ENCODE data around the gene RHBDF2. TPM values are rescaled to one million over a fixed set of nuclear protein-coding genes. Genes with fewer than 3 reads are reported as not detected.

RHBDF2 gene
- total RNA-seq, 1 donor from 2014 or later = 6.5 TPM

DNA sequence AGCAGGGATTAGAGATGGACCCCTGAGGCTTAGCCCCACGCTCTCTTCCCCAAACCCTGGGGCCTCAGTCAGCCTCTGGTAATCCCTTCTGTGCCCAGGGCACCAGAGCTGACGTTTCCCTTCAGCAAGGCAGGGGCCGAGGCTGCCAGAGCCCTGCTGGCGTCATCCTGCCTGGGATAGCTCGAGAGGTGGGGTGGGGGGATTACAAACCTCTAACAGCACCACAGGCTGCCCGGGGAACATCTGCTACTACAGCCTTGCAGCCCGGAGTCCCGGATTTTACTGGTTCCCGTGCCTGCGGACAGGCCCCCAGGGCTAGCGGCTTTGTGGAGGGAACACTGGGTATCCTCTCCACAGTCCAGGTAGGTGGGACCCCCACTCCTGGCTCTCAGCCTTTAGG, 33.9 kb downstream of the RHBDF2 start, which contains the start of gene AANAT:
AANAT (plus strand) TSS at position 238 of the 400 bp plus-strand sequence. CDS start 1,144 bp downstream, outside the sequence.
- no peak for DNase-seq (ENCODE audit: low read depth)

DNA sequence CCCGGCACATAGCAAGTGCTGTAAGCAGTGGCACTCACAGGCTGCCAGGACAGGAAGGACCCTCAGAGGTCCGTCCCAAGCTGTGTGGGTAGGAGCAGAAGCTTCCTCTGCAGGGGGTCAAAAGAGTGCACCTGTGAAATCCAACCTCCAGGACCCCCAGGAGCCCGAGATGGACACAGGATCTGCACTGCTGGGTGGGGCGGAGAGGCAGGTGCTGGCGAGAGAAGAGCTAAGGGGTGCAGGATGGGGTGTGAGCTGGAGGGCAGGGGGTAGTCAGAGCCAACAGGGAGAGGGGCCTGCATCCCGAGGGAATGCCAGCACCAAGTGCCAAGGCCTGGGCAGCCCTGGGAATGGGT, 34.5 kb downstream of the RHBDF2 start:
- no peak for DNase-seq (ENCODE audit: low read depth)

DNA sequence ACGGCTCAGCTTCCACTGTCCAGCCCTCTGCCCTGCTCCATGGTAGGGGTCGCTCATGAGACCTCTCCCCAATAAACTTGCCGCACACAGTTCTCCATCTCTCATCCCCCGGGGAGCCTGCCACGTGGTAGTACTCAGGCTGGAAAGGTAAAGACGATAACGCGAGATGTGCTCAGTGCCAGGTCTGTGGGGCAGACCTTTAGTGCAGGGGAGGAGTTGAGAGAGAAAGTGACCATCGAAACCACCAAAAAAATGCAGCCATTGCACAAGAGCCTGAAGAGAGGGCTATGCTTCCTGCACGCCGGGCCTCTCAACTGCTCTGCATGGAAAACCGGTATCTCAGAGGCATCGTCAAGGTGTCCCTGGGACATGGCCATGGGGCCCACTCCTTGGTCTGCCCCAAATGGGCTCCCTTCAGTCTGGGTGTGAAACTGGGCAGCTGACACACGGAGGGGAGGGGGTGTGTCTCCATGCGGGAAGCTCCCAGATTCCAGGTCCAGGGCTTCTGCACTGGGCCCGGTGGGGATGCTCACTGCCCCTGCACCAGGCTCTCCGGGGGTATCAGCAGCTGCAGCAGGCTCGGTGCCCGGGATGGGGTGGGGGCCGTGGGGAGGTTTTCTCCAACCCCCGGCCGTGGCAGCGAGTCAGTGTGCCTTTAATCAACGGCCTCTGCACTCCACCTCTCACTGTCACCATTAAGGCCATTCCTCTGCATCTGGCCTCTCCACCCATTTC, 38.5 kb downstream of the RHBDF2 start:
- DNase-seq (ENCODE audit: low read depth) = no peak

DNA sequence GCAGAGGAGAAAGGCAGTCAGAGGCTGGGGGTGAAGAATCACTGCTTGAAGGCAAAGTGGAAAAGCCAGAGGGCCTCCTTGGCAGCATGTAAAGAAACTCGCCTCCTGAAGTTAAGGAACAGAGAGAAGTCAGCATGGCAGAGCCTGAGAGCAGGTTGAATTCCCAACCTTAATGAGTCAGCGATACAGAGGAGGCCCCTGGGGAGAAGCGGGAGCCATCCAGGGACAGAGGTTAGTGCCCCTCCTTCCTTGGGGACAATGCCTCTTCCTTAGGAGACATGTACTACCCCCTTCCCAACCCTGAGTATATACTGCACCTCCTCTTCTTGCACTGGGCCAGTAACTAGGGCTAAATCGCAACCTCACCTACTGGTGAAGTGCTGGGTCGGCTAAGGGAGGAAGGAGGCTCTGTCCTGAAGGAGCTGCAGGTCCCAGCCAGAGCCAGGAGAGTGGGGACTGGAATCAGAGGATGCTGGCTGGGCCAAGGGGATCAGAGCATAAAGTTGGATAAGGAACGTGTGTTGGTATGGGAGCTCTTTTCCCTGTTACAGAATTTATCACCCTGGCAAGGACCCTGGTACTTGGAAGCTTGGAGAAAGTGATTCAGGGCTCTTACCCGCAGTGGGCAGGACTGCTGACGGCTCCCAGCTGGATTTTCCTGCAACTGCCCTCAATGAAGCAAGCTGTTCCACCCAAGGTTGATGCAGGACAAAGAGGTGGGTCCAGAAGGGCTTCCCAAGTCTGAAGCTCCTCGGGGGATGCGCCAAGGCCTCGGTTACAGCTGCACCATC, 39.3 kb downstream of the RHBDF2 start:
- no peak for DNase-seq (ENCODE audit: low read depth)

DNA sequence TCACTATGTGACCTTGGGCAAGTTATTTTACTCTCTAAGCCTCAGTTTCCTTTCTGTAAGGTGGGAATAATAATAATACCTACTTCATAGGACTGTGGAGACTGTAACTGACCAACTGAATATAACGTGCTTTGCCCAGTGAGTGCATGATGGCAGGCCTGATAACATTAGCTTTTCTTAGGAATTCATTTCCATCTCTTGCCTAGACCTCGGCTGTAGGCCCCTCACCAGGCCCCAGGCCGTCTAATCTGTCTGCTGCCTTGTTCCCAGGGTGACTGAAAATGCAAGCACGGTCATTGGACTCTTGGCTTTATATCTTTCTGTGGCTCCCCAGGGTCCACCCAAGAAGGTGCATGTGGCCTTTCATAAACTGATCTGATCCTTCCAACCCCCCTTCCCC, 41.5 kb downstream of the RHBDF2 start:
- no peak for DNase-seq (ENCODE audit: low read depth)

DNA sequence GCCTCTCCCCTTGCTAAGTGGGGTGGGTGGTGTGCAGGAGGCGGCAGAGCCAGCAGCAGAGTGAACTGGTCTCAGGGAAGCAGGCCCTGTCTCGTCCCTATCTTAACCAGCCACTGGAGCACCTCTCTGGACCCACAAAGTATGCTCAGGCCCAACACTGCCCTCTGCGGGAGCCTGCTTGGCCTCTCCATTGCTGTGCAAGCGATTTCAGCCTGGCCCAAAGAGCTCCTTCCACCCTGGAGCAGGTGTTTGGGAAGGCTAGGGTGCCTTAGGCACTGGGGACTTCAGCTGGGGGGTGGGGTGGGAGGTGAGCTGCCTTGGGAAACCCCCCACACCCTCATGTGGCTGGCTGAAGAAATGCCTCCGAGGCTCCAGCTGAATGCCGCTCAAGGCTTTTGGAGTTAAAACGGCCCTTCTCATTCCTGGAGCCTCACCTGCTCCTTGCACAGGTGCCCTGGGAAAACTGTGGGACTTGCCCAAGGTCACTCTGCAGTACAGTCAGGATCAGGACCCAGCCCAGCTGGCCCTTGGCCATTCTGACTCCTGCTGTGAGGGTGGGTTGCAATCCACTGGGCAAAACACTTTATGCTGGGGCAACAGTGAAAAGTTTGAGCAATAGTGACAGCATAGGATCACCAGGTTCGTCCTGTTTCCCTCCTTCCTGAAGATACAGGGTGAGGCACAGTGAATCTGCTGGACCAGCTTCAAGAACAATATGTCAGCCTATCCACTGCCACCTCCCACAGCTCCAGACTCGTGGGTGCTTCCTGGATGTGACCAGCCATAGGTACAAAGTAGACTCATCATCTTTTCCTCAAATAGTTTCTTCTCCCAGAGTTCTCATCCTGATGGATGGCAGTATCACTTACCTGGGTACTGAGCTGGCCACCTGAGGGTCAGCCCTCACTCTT, 42.4 kb downstream of the RHBDF2 start:
- DNase-seq (ENCODE audit: low read depth) = peak; percentile 62

DNA sequence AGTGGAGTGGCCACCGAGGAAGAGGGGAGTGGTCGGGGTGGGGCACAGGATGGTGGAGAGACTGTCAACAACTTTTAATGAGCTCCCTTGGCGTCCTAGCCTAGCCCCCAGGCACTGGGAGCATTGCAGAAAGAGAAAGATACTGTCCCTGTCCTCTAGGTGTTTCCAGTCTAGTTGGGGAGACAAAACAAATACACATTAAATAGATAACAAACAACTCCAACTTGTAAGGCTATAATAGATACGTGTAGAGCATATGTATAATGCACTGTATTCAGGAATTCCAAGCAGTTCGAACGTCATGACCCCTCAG, 47.8 kb downstream of the RHBDF2 start:
- no peak for DNase-seq (ENCODE audit: low read depth)

DNA sequence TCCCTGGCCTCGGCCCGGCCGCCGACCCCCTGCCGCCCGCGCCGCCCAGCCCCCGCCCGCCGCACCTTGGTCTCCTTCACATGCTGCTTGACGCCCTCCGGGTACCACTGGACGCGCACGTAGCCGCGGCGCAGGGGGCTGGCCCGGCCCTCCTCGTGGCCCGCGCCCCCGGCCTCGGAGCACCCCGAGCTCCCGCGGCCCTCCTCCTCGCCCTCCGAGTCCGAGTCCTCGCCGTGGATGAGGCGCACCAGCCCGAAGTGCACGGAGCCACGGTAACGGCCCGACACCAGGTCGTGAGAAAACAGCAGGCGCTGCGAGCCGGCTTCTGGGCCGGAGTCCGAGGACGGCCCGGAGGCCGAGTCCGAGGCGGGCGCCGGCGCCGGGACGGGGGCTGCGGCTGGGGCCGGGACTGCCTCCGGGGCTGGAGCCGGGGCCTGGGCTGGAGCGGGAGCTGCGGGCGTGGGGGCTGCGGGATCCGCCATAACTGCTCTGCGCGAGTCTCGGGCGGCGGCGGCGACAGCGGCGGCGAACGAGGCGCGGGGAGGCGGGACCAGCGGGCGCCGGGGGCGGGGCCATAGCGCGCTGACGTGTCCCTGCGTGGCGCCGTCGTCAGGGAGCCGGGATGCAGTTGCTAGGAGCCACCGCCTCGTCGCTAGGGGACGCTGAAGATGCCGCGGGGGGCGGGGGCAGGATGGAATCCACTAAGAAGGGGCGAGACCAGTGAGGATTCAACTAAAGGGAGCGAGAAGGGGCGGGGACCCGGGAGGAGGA, 48.4 kb downstream of the RHBDF2 start, which contains the start of gene UBE2O:
UBE2O (minus strand) TSS at position 493 of the 771 bp plus-strand sequence; CDS start at position 482, 11 bp downstream.
- peak; percentile 88 for DNase-seq (ENCODE audit: low read depth)

DNA sequence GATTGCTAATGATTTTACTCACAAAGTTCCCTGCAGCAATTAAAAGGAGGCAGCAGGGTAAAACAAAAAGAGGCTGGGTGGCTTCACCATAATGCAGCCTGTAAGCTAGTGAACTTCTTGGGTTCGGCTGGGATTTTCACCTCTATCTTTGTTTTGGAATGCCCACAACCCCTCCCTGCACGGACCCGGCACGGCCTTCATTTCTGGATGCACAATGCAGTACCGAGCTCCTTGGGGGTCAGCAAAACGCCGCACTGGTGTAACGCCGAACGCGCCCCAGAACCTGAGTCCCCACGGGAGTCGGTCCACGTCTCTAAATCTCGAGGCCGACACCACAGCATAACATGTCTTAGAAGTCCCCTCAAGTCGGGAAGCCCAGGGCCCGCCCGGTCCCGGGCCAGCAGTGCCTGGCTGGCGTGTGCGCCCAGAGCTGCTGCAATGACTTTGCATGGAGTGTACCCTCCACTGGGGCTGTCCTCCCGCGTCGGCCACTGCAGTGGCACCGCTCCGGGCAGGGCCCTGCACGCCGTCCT, 49.0 kb downstream of the RHBDF2 start:
- DNase-seq (ENCODE audit: low read depth) = no peak

DNA sequence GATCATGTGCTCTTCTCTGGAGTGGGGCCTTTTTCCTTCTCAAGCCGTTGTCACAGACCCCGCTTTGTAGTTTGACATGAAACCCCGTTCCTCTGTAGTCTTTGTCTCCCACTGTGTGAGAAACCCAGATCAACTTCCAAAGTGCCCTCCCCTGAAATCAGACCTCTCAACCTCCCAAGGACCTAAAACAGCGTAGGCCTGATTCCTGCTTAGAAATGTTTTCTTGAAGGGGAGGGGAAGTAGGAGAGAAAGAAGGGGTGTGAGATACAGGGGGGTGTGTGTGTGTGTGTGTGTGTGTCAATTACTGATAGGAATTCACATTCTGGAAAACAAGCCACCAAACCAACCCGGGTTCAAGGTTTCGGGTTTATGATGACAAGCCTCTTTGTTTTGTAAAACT, 49.7 kb downstream of the RHBDF2 start:
- DNase-seq (ENCODE audit: low read depth) = no peak

DNA sequence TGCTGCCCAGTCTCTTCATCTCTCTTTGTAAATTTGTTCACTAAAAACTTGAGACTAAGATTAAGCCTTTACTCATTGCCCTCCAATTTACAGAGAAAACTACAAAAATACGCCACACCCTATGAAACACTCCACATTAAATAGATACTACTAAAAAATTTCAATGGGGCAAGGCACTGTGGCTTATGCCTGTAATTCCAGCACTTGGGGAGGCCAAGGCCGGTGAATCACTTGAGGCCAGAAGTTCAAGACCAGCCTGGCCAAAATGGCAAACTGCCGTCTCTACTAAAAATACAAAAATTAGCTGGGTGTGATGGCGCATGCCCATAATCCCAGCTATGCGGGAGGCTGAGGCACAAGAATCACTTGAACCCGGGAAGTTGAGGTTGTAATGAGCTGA, 52.1 kb downstream of the RHBDF2 start:
- no peak for DNase-seq (ENCODE audit: low read depth)

DNA sequence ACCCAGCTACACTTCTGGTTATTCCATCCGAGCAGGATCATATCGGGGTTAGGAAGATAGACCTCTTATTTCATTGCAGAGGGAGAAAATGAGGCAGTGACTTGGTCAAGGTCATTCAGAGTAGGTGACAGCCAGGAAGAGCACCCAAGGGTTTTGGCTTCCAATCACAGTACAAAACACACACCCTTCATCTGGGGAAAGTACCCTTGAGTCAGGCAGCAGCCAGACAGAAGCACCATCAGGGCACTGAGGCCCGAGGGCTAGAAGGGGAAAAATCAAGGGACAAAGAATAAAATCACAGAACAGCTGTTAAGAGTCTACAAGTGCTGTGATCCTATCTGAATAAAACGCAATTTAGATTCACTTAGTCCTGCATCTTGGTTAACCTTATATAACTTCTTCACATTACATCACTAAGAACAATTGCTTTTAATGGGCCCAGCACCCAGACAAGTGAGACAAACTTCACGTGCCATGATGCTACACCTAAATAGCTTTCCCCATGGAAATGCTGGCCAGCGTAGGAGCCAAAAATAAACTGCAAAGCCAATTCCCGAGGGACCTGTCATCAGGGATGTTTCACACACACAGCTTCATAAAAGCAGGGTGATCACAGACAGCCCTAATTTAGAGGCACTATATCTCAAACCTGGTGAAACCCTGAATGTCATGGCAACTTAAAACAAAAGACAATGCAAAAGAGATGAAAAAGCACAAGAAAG, 53.1 kb downstream of the RHBDF2 start:
- DNase-seq (ENCODE audit: low read depth) = peak; percentile 70

DNA sequence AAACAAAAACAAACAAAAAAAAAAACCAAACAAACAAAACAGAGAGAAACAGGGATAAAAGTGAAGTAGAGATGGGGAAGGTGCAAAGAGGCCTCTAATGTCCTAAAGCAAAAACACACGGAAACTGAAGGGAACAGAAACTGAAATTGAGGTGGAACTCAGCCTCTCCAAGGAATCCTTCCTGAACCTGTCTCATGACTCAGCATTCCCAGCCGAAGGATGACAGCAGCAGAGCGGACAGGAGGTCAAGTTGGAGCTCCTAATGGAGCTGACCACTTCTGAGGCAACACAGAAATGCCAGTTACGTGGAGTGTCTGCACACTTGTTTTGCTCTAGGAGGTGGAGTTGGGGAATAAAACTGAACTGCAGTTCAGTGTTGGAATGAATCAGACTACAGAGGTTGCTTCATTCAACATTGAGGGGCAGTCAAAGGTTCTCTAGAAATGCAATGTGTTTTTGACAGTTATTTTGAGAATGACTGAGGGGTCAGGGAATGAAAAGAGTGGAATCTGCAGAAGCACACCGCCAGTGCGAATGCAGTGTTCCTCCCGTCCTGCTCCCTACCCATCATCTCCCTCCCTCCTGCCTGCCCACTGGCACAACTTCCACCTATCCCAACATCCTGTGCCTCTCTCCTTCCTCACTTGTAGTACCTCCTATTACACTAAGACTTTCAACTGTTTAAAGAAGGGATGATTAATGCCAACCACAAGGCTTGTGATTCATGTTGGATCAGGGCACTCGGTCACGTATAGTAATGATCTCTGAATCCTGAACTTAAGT, 54.6 kb downstream of the RHBDF2 start:
- peak; percentile 82 for DNase-seq (ENCODE audit: low read depth)

DNA sequence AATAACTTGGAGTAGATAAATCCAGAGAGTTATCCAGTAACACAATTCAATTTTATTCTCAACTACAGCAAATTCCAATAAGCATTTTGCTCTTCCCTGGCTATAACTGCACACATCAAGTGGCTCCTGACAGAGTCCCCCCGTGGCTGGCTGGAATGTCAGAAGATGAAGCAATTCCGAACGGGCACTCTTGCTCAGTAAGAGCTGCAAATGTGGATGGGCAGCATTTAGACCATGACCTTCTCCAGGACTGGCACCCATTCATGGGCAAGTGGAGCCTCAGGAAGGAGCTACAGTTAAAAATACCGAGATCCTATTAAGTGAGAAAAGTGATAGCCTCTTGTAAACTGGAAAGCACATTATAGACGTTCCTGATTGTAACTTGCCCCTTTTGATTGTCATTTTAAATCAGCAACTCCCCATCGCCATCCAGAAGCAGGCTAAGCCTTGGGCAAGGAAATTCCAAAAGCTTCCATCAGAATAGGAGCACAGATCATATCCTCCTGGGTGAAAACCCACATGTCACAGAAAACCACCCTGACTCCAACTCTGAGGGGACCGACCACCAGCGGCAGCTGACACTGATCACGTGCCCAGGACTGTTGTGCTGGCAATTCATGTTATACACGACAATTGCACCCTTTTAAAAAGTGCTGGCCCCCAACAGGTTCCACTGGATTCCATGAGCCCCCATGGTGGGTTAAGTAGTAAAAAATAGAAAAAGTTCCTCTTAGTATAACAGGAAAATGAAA, 55.4 kb downstream of the RHBDF2 start:
- peak; percentile 43 for DNase-seq (ENCODE audit: low read depth)

DNA sequence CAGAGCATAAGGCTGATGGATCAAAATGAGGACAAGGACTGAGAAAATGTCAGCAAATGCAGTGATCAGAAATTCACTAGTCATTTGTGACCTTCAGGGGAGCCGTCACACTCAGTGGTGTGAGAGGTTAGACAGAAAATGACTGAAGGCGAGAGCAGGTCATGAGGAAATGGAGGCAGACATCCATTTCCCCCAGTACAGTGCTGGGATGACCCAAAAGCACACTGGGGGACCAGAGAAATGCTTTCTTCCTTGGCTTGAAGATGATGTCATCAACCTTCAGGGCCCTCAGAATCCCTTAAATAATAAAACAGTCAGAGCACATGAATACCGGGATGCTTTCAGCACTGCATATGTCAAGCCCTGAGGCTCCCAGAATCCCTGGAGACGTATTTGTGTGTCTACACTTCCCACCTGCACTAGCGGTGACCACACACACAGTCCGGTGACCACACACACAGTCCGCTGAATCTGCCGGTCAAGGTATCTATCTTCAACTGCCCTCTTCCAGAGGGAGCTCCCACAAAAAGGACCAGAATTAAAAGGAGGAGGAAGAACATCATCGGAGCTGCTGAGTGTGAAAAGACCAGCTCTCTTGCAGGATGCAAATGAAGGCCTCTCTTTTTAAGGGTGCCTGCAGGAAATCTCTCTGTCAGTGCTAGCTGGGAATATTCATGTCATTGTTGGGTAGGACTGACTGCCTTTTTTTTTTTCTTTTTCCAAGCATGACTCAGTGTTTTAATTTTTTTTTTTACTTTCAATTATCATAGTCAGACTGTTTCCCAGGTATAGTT, 56.5 kb downstream of the RHBDF2 start:
- no peak for DNase-seq (ENCODE audit: low read depth)

DNA sequence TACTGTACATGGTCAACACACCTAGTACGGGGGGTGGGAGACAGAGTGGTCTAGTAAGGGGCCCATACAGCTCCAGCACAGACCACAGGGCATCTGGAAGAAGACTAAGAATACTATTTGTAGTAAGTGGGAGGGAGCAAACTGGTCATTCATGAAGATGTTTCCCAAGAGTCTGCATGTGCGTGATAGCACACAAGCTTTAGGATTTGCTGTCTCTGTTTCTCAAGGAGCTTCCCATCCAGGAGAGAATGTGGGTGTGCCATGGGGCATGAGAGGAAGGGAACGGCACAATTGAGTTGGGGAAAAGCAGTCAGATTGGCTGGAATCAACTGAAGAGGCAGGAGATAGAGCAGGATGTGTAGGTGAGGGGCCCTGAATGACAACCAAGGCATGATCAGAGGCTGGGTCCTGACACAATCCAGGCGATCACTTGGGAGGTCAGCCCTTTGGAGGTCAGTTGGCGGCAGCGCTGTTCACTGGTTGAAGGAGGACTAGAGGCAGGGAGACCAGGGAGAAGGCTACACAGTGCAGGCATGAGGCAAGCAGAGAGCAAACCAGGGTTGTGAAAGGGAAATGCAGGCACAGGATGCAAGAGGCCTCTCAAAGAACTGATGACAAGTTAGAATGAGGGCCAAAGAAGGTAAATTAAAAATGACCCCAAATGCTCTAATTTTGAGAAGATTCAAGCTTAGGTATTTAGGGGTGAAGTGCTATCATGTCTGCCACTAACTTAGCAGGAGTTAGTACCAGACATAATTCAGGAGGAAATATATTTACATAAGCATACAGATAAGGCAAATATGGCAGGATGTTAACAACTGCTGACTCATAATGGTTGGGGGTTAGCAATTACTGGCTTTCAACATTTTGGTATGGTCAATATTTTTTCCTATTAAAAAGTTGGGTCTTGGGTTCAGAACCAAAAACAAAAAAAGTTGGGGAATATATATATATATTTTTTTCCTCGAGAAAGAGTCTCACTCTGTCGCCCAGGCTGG, 58.6 kb downstream of the RHBDF2 start:
- no peak for DNase-seq (ENCODE audit: low read depth)

All from myocyte (in vitro differentiated cells).